ENCODE measurements around the gene SPPL3. TPM values are rescaled to one million over a fixed set of nuclear protein-coding genes. Genes with fewer than 3 reads are reported as not detected.

Gene SPPL3
- total and polyA plus RNA-seq, 4 donors = 14.2 to 52.3 (median 29.6) TPM

DNA sequence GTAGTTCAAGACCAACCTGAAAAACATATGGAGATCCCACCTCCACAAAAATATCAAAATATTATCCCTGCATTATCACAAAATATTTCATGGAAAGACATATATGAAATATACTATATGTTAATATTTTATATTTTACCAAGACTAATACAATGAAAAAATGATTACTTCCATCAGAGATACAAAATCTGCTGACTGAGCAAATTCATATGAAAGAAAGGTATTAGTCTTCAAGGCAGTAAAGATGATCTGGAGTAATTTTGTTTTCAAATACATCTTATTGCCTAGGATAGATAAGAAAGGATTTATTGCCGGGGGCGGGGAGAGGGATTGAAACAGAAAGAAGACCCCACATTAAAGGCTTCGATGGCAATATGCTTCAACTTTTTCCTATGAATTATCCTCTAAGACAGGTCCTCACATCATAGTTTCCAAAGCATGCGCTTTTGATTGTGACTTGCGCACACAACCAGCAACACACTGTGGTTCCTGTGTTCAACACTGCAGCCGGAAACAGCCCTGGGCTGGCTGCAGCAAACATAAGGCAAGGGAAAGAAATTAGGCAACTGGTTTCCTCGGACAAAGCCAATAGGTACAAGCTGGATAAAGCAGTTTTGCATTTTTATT is 83.2 kb downstream of the SPPL3 start:
- DNase-seq (no peak), ATAC-seq (ENCODE audit: insufficient read depth, low FRiP score) (no peak)
- Histone ChIP-seq H3K27ac (ENCODE audit: low read depth in 1 of 2, low read length in 1 of 2) (no peak overlapping the region), H3K27me3 (ENCODE audit: control insufficient read depth in 3 of 3, insufficient read depth in 3 of 3, low read length in 2 of 3) (no peaks in the 10 kb centered on the region), H3K9ac (ENCODE audit: insufficient read depth in 1 of 2, low read length in 2 of 2) (no peak overlapping the region), H3K4me3 (no peak overlapping the region), H3K36me3 (ENCODE audit: control insufficient read depth in 4 of 4, insufficient read depth in 4 of 4, low read length in 4 of 4) (no peaks in the 10 kb centered on the region), H3K4me1 (ENCODE audit: control insufficient read depth in 5 of 5, insufficient read depth in 5 of 5, low read length in 5 of 5) (peaks cover 0 to 19% (median 0%) of the 10 kb centered on the region in 5 donors), H3K9me3 (ENCODE audit: control insufficient read depth in 4 of 4, insufficient read depth in 3 of 4, low read length in 3 of 4) (no peaks in the 10 kb centered on the region)
- 68 to 83% methylated on average over 7 of the region's 7 CpGs for WGBS, 2 donors
- TF ChIP-seq, protein P1, sequence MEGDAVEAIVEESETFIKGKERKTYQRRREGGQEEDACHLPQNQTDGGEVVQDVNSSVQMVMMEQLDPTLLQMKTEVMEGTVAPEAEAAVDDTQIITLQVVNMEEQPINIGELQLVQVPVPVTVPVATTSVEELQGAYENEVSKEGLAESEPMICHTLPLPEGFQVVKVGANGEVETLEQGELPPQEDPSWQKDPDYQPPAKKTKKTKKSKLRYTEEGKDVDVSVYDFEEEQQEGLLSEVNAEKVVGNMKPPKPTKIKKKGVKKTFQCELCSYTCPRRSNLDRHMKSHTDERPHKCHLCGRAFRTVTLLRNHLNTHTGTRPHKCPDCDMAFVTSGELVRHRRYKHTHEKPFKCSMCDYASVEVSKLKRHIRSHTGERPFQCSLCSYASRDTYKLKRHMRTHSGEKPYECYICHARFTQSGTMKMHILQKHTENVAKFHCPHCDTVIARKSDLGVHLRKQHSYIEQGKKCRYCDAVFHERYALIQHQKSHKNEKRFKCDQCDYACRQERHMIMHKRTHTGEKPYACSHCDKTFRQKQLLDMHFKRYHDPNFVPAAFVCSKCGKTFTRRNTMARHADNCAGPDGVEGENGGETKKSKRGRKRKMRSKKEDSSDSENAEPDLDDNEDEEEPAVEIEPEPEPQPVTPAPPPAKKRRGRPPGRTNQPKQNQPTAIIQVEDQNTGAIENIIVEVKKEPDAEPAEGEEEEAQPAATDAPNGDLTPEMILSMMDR (IDR thresholded peaks at IDR 0.05; ENCODE audit: control extremely low read depth, extremely low read depth) = no peak

- WGBS, 2 donors = 78 to 90% methylated on average over 2 of the region's 2 CpGs
- Histone ChIP-seq H3K27me3 (ENCODE audit: control insufficient read depth in 3 of 3, insufficient read depth in 3 of 3, low read length in 2 of 3) (no peaks in the 10 kb centered on the region), H3K4me3 (no peak overlapping the region), H3K27ac (ENCODE audit: low read depth in 1 of 2, low read length in 1 of 2) (no peak overlapping the region), H3K9ac (ENCODE audit: insufficient read depth in 1 of 2, low read length in 2 of 2) (no peak overlapping the region), H3K4me1 (ENCODE audit: control insufficient read depth in 5 of 5, insufficient read depth in 5 of 5, low read length in 5 of 5) (peaks cover 0 to 21% (median 0%) of the 10 kb centered on the region in 5 donors), H3K36me3 (ENCODE audit: control insufficient read depth in 4 of 4, insufficient read depth in 4 of 4, low read length in 4 of 4) (no peaks in the 10 kb centered on the region), H3K9me3 (ENCODE audit: control insufficient read depth in 4 of 4, insufficient read depth in 3 of 4, low read length in 3 of 4) (no peaks in the 10 kb centered on the region)
- ATAC-seq (ENCODE audit: insufficient read depth, low FRiP score) (no peak), DNase-seq (no peak)
- TF ChIP-seq, protein P1 (IDR thresholded peaks at IDR 0.05; ENCODE audit: control extremely low read depth, extremely low read depth) = no peak
Observed at GRCh38 chr12:120818416-120818815, 85.7 kb downstream of the SPPL3 start.

DNA sequence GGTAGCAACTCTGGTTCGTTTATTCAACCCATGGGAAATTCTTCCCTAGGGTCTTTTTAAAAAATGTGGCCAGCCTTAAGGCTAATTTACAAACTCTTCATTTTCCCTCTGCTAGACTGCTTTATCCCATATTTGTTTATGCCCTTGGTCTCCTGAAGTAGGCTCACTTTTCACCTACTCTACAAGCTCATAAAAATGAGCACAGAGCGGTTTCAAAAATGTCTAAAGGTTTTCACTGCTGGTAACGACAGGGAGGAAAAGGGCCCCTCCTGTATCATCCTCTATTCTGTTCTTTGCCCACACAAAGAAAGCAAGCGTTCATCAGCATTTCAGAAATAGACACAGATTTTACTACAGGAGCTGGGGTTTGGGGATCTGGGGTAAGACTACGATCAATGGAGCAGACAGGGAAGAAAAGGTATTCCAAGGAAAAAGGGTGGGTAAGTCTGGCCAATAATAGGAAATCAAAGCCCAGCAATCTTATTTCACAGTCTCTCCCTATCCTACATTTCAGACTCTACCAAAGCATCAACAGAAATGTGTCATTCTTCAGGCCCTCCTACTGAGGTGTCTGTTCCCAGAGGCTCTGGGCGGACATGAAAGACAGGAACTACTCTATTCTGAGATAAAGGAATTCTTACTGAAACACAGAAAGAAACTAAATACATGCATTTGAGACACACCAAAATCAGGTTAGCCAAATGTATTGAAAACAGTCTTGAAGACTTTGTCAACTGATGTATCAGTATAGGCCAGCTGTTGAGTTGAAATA is 86.4 kb downstream of the SPPL3 start:
- Histone ChIP-seq H3K27ac (ENCODE audit: low read depth in 1 of 2, low read length in 1 of 2) (no peak overlapping the region), H3K4me3 (no peak overlapping the region), H3K9me3 (ENCODE audit: control insufficient read depth in 4 of 4, insufficient read depth in 3 of 4, low read length in 3 of 4) (no peaks in the 10 kb centered on the region), H3K27me3 (ENCODE audit: control insufficient read depth in 3 of 3, insufficient read depth in 3 of 3, low read length in 2 of 3) (no peaks in the 10 kb centered on the region), H3K36me3 (ENCODE audit: control insufficient read depth in 4 of 4, insufficient read depth in 4 of 4, low read length in 4 of 4) (no peaks in the 10 kb centered on the region), H3K9ac (ENCODE audit: insufficient read depth in 1 of 2, low read length in 2 of 2) (no peak overlapping the region), H3K4me1 (ENCODE audit: control insufficient read depth in 5 of 5, insufficient read depth in 5 of 5, low read length in 5 of 5) (peaks cover 0 to 14% (median 0%) of the 10 kb centered on the region in 5 donors)
- whole genome bisulfite sequencing, 2 donors = 90 to 92% methylated on average over 6 of the region's 6 CpGs
- DNase-seq = no peak
- ATAC-seq (ENCODE audit: insufficient read depth, low FRiP score) = no peak
- TF ChIP-seq, protein P1 (IDR thresholded peaks at IDR 0.05; ENCODE audit: control extremely low read depth, extremely low read depth) = no peak
